GM10266 (cell line): ENCODE data around the gene PRKCQ.
"Not testable (repeated sequence)": the region's sequence is repeated elsewhere in the genome, so short reads cannot be mapped to it uniquely, and the experiment has no call there.

ENCODE experiments used
- DNase-seq: peaks from one replicate; pipeline ENCODE4 v3.0.0; 2012; ENCODE audit errors: extremely low spot score
- CTCF ChIP-seq: IDR thresholded peaks from 2 replicates; pipeline ENCODE4 v1.5.1; 2012; ENCODE audit warnings: mild to moderate bottlenecking, low read depth; ENCODE audit not compliant: control insufficient read depth, insufficient read depth; ENCODE audit errors: missing control alignments

The PRKCQ gene

GRCh38 chr10:6382081-6382480, 198.0 kb downstream of the PRKCQ start:
- DNase-seq: peak; percentile 38
- TF ChIP-seq CTCF: no peak

GRCh38 chr10:6380478-6380877, 199.6 kb downstream of the PRKCQ start:
- not testable (repeated sequence) for DNase-seq

GRCh38 chr10:6379015-6379776, 200.9 kb downstream of the PRKCQ start:
- DNase-seq: no peak
- no peak for TF ChIP-seq CTCF
